ENCODE results near the gene DMD. TPM values are rescaled to one million over a fixed set of nuclear protein-coding genes. Genes with fewer than 3 reads are reported as not detected.

Gene DMD
- total and polyA plus RNA-seq, 8 donors, result 6.8 to 117 (median 44.2) TPM

DNA sequence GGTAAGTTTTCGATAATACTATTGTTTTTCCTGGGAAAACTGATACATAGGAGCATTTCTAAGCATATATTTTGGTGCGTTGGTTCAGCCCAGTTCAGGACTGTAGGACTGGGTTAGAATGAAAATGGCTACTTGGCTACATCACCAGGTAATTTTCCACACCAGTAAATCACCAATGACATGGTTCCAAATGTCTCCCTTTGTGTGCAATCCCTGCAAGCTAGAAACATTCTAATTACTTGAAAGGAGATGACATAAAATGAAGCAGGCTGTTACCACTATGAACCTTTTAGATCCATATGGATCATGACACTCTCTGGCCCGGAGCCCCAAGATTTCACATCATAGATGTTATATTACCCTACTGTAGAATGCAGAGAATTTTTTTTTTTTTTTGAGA is 1562.1 kb downstream of the DMD start:
- WGBS, 5 donors, result 77 to 96% (median 80%) methylated on average over 3 of the region's 3 CpGs
- TF ChIP-seq POLR2A (IDR thresholded peaks at IDR 0.05) (no peak), POLR2AphosphoS5 (IDR thresholded peaks at IDR 0.05) (no peak), EP300 (IDR thresholded peaks at IDR 0.05) (no peak)
- TF ChIP-seq, protein P1, sequence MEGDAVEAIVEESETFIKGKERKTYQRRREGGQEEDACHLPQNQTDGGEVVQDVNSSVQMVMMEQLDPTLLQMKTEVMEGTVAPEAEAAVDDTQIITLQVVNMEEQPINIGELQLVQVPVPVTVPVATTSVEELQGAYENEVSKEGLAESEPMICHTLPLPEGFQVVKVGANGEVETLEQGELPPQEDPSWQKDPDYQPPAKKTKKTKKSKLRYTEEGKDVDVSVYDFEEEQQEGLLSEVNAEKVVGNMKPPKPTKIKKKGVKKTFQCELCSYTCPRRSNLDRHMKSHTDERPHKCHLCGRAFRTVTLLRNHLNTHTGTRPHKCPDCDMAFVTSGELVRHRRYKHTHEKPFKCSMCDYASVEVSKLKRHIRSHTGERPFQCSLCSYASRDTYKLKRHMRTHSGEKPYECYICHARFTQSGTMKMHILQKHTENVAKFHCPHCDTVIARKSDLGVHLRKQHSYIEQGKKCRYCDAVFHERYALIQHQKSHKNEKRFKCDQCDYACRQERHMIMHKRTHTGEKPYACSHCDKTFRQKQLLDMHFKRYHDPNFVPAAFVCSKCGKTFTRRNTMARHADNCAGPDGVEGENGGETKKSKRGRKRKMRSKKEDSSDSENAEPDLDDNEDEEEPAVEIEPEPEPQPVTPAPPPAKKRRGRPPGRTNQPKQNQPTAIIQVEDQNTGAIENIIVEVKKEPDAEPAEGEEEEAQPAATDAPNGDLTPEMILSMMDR (IDR thresholded peaks at IDR 0.05), result no peak
- H3K9me3 ChIP-seq, result no peaks in the 10 kb centered on the region
- DNase-seq, result no peak
- intact Hi-C loops (cut with DNase I; ENCODE audit: low total_unique reads), result no loop called here
- no peaks in the 10 kb centered on the region for H3K27me3 ChIP-seq
- H3K4me1 ChIP-seq, result no peaks in the 10 kb centered on the region
- H3K36me3 ChIP-seq, result no peaks in the 10 kb centered on the region
- H3K4me3 ChIP-seq, result no peak overlapping the region
- no peak overlapping the region for H3K27ac ChIP-seq

DNA sequence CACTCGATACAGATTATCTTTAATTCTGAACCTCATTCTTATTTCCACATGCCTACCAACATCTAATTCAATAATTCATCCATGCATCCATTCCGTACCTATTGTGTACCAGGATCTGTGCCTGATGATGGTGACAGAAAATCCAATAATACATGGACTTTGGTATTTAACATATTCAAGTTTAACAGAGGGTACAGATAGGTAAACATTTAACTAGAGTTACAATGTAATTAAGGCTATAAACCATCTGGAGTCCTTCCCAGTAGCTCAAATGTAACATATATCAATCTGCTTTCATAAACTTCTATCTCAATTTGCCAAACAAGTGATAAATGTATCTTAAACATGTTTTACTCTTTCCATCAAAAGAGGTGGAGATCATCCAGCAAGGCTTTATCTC is 1578.0 kb downstream of the DMD start:
- WGBS, 5 donors, result 47 to 84% (median 69%) methylated on average over 2 of the region's 2 CpGs
- TF ChIP-seq POLR2AphosphoS5 (IDR thresholded peaks at IDR 0.05) (no peak), EP300 (IDR thresholded peaks at IDR 0.05) (no peak), POLR2A (IDR thresholded peaks at IDR 0.05) (no peak)
- TF ChIP-seq, protein P1 (IDR thresholded peaks at IDR 0.05), result no peak
- H3K27me3 ChIP-seq, result no peaks in the 10 kb centered on the region
- no peaks in the 10 kb centered on the region for H3K9me3 ChIP-seq
- no peak overlapping the region for H3K27ac ChIP-seq
- H3K4me1 ChIP-seq, result no peaks in the 10 kb centered on the region
- no peaks in the 10 kb centered on the region for H3K36me3 ChIP-seq
- no peak overlapping the region for H3K4me3 ChIP-seq
- intact Hi-C loops (cut with DNase I; ENCODE audit: low total_unique reads), result no loop called here
- DNase-seq, result no peak

DNA sequence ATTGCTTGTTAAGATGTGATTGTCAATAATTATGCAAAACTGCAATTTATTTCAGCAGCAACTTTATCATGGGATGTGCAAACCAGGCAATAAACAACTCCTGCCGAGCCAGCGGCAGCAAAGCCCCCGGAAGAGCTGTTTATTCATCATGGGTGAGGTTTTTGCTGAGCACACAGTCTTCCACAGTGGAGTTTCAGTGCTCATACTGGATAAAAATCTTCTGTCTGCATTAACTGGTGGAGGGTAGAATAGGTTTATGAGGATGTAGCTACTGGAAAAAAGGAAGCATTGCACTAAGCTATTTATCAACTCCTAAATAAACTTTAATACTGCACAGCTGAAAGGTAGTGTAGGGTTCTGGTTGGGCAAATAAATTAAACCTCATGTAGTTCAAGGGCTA is 1582.2 kb downstream of the DMD start:
- no peak overlapping the region for H3K27ac ChIP-seq
- H3K4me1 ChIP-seq, result no peaks in the 10 kb centered on the region
- H3K4me3 ChIP-seq, result no peak overlapping the region
- no peaks in the 10 kb centered on the region for H3K9me3 ChIP-seq
- intact Hi-C loops (cut with DNase I; ENCODE audit: low total_unique reads), result no loop called here
- WGBS, 5 donors, result 10 to 34% (median 29%) methylated on average over 3 of the region's 3 CpGs
- H3K36me3 ChIP-seq, result no peaks in the 10 kb centered on the region
- DNase-seq, result peak in 1 of 2 donors; percentile 4
- H3K27me3 ChIP-seq, result no peaks in the 10 kb centered on the region
- TF ChIP-seq EP300 (IDR thresholded peaks at IDR 0.05) (no peak), POLR2AphosphoS5 (IDR thresholded peaks at IDR 0.05) (no peak), POLR2A (IDR thresholded peaks at IDR 0.05) (no peak)
- TF ChIP-seq, protein P1 (IDR thresholded peaks at IDR 0.05), result no peak

DNA sequence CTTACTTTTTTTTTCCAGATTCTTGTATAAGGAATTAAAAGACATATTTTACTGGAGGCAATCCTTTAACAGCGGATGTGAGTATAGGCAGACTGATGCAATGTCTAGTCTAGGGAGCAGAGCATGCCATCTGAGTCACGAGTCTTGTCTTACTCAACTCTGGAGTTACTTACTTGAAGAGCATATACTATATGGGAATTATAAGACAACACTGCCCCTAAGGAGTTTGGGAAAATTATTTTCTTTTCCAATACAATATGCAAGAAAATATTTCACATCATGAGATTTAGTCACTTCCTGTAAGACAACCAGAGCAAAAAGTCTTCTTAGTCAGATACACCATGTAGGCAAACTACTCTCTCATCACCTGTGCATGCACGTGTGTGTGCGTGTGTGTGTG is 1602.2 kb downstream of the DMD start:
- no peak for TF ChIP-seq EP300 (IDR thresholded peaks at IDR 0.05)
- TF ChIP-seq POLR2AphosphoS5 (IDR thresholded peaks at IDR 0.05), result no peak
- TF ChIP-seq POLR2A (IDR thresholded peaks at IDR 0.05), result no peak
- TF ChIP-seq, protein P1 (IDR thresholded peaks at IDR 0.05), result no peak
- Histone ChIP-seq H3K9me3 (no peaks in the 10 kb centered on the region), H3K36me3 (no peaks in the 10 kb centered on the region), H3K27me3 (no peaks in the 10 kb centered on the region), H3K4me1 (no peaks in the 10 kb centered on the region), H3K4me3 (no peak overlapping the region), H3K27ac (no peak overlapping the region)
- 57 to 95% (median 85%) methylated on average over 4 of the region's 4 CpGs for WGBS, 5 donors
- DNase-seq, result no peak
- intact Hi-C loops (cut with DNase I; ENCODE audit: low total_unique reads), result no loop called here
